ENCODE results near the gene KYAT1.

The KYAT1 gene

DNA sequence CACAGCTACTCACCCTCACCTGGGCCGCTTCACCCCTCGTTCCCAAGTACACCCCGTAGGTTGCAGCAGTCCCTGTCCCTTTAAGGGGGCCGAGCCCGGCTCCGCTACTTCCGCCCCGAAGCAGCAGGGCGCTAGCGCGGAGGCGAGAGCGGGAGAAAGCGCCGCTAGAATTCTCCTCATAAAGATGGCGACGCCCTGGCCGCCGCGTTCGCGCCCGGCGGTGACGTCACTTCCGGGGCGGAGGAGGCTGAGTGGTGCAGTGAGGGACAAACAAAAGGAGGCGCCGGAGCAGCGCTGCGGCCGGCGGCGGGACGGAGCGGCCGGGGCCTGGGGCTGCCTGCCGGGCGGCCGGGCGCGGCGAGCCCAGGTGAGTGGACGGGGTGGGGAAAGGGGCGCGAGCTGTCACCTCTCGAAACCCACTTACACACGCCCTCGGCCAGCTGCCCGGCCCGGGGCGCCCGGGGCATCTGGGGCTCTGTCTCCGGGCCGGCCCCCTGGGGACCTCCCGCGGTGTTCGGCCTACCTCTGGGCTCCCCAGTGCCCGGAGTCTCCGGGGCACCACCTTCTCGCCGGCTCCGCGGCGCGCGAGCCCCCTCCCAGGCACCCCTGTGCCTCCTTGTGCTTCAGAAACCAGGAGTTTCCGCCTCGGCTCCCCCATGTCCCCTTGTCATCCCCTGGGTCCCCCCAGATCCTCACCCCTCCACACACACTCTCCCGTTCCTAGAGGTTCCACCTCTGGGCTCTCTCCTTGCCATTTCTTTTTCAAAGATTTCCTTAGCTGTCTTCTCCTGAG, at the start of gene KYAT1, which contains the start of gene LRRC8A:
TSS of gene KYAT1 (minus strand) at position 67 of the 793 bp plus-strand sequence. CDS start 36,545 bp downstream, outside the sequence.
TSS of gene LRRC8A (plus strand) at position 250 of the 793 bp plus-strand sequence. CDS start 25,032 bp downstream, outside the sequence.
- DNase-seq, result peak; percentile 97

DNA sequence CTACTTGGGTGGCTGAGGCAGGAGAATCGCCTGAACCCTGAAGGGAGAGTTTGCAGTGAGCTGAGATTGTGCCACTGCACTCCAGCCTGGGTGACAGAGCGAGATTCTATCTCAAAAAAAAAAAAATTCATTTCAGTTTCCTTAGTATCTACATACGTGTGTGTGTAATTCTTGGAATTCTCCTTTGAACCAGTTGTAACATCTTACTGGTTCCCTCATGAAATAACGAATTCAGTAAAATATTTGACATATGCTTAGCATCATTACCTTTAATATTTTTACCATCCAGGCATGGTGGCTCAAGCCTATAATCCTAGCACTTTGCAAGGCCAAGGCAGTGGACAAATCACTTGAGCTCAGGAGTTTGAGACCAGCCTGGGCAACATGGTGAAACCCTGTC, 47.8 kb upstream of the KYAT1 start:
- no peak for DNase-seq

DNA sequence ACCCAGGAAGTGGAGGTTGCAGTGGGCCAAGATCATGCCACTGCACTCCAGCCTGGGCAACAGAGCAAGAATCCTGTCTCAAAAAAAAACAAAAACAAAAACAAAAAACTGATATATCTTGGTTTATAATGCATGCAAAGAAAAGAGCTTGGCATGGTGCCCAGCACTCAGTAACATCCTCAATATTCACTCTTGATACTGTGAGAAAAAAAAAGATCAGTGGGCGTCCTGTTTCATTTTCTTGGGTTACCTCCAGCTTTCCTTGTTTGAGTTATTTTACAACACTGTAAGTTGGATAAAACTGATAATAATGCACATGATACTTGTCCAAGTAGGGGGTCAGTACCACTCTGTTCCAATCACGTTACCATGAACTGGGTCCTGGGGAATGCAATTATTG, 46.9 kb upstream of the KYAT1 start:
- no peak for DNase-seq

DNA sequence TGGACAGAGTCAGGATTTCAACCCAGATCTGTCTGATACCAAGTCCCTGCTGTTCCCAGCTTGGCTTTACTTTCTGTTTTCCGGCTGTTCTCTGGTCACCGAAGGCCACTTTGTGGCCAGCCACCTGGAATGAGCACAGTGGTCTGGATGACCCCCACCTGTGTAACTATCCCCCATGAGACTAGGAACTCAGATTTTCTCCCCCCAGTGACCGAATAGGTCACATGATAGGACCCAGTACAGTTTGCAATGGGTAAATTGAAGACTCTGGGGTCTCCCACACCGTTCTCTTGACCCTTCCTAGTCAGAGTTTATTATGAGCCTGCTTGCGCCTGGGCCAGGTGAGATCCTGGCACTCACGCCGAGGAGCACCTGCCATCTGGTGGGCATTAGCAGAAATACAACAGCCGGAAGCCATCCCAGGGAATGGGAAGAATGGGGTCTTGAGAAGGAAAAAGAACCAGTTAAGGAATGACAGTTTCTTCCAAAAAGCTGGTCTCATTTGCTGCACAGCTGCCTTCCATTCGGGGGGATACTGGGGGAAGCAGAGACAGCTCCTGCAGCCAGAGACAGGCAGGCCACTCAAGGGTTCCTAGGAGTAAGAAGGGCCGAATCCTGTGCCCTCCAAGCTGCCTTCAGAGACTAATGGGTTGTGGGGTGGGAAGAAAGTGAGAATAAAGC, 46.1 kb upstream of the KYAT1 start:
- peak; percentile 50 for DNase-seq

DNA sequence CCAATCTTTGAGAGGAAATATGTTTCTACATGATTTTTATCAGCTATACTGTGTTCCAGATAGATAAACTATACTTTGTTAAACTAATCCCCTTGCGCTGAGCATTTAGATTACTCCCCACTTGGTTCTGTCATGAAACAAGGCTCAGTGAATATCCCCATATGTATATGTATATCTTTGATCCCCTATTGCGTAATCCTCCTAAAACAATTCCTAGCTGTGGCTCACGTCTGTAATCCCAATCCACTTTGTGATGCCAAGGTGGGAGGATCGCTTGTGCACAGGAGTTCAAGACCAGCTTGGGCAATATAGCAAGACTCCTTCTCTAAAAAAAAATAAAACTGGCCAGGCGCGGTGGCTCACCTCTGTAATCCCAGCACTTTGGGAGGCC, 41.7 kb upstream of the KYAT1 start:
- no peak for DNase-seq

DNA sequence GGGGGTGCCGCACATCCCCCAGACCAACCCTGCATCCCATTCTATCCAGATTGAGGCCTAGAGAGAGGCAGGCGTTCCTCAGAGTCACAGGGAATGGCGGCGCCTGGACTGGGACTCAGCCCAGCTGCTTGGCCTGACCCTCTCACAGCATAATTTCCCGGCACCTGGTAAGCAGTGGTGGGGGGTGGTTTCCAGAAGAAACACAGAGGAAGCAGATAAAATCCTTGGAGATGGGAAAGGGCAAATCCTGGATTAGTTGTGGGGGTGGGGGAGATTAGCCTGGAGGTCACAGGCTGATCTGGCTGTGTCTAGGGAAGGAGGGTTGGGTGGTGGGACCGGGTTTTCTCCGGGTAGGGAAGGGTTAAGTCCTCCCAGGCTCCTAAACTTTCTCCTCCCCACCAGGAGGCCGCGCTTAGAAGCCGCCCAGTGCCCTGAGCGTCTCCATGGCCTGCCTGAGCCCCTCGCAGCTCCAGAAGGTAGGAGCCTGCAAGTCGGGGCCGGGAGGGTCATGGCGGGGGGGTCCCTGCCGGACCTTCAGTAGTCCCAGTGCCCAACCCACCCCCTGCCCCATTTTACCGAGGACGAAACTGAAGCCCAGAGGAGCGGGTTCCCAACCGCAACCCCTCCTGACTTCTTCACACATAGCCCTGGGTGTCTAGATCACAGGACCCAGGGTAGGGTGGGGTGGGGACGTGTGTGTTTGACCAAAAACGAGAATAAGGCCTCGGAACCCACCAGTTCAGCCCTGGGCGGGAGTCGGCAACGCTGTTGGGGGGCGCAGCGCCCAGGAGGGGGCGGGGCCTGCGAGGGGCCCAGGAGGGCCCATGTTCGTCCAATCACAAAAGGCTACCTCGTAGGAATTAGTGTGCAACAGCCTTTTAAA, 40.4 kb upstream of the KYAT1 start:
- peak; percentile 57 for DNase-seq

DNA sequence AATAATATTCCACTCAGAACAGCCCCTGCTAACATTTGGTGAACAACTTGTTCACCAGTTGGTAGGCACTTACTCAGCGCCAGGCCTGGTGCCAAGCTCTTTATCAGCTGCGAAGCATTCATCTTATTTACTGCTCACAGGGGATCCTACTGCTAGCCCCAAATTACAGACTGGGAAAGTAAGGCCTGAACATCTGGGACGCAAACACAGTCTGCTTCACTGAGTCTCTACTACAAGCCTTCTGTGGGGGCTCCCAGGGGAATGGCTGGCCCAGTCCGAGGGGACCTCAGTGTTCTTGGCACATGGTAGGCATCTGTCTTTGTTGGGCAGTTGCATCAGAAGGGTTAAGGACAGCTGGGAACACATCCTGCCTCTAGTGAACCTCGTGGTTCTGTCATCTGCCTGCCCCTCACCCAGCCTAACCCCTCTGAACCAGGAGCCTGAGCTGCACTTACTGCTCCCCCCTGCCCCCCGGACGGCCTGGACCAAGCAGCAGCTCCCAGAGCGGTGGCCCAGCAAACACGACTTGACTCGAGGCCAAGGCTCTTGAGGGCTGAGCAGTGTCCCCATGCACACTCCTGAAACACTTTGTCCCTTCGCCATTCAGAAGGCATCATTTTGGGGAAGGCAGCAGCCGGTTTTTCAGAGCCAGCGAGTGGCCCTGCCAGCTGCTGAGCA, 38.8 kb upstream of the KYAT1 start, which contains the start of gene PHYHD1:
TSS of gene PHYHD1 (plus strand) at position 602 of the 678 bp plus-strand sequence. CDS start 1,342 bp downstream, outside the sequence.
- peak; percentile 84 for DNase-seq

DNA sequence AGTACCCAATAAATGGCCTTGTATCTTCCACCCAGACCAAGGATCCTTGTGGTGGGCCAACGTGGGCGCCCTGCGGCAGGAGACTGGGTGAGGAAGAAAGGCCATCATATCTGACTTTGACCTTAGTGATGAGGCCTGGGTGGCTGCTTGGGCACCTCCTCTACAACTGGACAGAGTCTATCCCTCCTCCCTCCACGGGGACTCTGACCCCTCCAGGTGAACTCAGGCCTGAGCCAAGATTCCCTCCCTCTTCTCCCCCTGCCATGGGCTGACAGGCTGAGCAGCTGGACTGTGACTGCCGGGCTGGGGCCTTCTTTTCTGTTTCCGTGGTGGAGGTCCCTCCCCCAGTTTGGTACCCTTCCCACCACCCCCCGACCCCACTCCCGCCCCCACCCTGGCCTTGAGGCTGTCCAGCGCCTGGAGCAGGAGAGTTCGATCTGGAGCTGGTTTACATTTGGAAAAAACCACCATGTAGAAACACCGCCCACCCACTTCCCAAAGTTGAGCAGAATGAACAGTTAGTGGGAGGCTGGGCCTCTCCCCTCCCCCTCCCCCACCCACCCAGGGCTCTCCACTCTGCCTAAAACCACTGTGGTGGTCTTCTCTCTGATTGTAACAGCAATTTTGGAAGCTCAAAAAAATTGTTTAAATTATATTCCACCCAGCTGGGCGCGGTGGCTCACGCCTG, 37.8 kb upstream of the KYAT1 start:
- DNase-seq, result no peak

DNA sequence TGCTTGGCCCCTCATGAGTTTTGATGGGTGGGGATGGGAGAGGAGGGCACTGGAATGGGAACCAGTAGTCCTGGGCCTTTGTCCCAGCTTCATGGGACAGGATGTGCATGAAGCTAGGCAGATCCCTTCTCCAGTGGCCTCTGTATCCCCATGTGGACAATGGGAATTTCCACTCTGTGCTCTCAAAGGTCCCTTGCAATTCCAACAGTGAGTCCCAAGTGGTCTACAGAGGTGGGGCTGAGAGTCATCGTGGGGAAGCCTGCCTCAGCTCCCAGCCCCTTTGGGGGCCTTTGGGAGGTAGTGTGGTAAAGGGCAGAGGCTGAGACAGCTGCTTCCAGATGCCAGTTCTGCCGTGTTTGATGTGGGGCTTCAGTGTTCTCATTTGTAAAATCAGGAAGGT, 37.2 kb upstream of the KYAT1 start:
- no peak for DNase-seq

DNA sequence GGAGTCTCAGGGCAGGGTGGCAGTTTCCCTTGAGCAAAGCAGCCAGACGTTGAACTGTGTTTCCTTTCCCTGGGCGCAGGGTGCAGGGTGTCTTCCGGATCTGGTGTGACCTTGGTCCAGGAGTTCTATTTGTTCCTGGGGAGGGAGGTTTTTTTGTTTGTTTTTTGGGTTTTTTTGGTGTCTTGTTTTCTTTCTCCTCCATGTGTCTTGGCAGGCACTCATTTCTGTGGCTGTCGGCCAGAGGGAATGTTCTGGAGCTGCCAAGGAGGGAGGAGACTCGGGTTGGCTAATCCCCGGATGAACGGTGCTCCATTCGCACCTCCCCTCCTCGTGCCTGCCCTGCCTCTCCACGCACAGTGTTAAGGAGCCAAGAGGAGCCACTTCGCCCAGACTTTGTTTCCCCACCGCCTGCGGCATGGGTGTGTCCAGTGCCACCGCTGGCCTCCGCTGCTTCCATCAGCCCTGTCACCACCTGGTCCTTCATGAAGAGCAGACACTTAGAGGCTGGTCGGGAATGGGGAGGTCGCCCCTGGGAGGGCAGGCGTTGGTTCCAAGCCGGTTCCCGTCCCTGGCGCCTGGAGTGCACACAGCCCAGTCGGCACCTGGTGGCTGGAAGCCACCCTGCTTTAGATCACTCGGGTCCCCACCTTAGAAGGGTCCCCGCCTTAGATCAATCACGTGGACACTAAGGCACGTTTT, 35.5 kb upstream of the KYAT1 start:
- no peak for DNase-seq

DNA sequence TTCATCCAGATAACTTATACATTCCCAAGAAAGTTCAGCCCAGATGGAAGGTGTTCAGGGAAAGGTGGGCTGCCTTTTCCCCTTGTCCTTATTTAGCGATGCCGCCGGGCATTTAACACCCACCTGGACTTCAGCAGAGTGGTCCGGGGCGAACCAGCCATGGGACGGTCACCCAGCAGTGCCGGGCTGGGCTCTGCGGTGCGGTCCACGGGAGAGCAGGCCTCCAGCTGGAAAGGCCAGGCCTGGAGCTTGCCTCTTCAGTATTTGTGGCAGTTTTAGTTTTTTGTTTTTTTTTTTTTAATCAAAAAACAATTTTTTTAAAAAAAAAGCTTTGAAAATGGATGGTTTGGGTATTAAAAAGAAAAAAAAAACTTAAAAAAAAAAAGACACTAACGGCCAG, 35.0 kb upstream of the KYAT1 start:
- no peak for DNase-seq

DNA sequence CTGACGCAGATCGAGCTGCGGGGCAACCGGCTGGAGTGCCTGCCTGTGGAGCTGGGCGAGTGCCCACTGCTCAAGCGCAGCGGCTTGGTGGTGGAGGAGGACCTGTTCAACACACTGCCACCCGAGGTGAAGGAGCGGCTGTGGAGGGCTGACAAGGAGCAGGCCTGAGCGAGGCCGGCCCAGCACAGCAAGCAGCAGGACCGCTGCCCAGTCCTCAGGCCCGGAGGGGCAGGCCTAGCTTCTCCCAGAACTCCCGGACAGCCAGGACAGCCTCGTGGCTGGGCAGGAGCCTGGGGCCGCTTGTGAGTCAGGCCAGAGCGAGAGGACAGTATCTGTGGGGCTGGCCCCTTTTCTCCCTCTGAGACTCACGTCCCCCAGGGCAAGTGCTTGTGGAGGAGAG, 34.5 kb upstream of the KYAT1 start:
- peak; percentile 73 for DNase-seq

DNA sequence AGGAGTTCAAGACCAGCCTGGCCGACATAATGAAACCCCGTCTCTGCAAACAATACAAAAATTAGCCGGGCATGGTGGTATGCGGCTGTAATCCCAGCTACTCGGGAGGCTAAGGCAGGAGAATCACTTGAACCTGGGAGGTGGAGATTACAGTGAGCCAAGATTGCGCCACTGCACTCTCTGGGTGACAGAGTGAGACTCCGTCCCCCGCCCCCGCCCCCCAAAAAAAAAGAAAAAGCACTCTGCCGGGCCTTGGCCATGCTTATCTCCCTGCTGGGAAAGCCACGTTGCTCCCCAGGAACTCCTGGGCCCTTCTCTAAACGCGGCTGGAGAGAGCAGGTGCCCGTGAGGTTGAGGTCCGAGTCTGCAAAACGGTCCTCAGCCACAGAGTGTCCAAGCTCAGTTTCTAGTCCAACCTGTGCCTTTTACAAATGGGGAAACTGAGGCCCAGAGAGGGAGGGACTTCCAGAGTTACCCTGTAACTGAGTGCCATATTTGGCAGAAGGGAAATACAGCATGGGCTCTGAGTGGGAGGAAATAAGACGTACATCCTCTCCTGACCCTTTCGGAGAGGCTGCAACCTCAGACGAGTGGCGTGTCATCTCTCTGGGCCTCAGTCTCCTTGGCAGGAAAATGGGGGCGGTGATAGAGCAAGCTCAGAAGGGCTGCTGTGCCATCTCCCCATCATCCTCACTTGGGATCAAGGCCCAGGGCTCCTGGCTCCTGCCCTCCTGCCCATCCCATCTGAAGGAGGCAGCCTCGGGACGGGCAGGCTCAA, 32.4 kb upstream of the KYAT1 start:
- DNase-seq, result no peak

DNA sequence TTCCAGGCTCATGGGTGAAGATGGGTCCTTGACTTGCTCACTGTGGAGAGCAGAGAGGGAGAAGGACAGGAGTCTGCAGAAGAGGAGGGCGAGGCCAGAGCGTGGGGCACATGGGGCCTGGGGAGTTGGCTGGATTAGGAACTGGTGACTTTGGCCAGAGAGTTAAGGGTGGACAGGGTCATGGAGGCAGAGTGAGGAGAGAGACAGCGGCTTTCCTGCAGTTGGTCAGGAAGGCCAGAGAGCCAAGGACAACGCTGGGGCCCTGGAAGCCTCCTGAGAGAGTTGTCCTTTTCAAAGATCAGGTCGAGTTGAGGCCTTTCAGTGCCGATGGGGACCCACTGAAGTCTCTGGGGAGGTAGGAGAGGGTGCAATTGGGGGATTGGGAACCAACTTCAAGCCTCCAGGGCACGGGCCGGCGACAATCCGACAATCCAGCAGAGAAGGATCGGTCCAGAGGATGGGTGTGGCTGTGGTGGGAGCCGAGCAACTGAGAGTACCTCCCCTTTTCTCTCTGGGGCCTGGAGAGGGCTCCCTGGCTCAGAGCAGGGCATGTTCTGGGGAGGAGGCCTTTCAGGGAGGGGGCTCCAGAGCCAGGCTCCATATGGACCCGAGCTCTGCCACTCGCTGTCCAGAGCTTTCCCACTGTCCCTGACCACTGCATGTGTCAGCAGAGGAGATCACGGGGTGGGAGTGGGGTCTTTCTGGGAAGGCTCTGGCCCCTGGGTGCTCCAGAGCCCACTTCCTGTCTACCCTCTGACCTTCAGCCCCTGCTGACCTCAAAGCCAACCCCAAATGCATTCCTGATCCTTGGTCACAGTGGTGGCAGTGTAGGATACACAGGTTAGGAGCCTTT, 31.5 kb upstream of the KYAT1 start:
- peak; percentile 31 for DNase-seq

DNA sequence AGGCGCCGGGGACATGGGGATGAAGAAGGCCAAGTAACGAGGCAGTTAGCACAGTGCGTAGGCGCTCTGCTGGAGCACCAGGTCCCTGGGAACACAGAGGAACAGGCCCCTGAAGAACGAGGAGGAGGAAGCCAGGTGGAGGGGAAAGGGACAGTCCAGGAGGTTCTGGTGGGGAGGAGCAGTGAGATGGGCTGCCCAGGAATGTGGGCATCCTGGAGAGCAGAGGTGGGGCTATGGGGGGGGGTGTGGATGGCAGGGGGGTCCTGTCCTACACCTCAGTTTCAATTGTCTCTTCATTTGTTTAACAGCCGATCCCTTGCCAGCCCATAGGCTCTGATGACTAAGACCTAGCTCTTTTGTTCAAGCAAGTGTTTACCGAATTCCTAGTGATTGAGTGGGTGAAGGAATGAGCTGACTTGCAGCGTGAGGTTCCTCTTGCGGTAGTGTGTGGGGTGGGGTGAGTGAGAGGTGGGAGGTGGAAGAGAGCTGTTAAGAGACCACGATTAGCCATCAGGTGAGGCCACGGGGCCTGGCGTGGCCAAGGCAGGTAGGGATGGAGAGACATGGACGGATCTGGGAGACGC, 30.6 kb upstream of the KYAT1 start:
- peak; percentile 93 for DNase-seq

DNA sequence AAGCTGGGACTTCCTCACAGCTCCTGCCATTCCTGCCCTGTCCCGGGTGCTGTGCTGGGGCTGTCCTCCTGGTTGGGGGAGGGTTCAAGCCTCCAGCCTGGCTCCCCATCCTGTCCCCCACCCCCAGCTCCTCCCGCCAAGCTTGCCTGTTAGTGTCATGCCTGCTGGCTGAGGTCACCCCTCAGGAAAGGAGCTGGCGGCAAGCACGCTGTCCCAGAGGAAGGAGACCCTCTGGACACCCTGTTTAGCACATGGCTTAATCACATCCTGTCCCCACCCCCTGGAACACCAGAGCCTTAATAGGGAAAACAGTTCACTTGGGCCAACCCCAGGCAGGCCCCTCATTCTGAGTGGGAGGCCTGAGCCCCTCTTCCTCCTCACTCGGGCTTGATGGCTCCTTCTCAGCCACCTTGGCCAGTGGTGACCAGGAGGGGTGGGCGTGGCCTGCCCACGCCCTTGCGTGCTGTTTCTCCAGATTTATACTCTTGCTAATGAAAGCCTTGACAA, 29.8 kb upstream of the KYAT1 start:
- DNase-seq, result peak; percentile 97

DNA sequence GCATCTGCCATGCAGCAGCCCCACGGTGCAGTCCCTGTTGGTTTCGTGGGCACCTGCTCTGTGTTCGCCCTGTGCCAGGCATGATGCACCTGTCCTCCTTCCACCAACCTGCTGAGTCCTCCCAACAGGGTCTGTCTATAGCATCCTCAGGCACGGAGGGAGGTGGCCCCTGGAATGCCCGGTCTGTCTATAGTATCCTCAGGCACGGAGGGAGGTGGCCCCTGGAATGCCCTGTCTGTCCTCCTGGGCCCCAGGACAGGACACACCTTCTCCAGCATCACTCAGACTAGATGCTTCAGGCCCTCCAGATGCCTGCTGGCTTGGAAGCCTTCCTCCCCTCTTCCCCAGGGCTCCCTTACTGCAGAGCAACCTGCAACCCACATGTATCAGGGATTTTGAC, 29.2 kb upstream of the KYAT1 start:
- peak; percentile 30 for DNase-seq

DNA sequence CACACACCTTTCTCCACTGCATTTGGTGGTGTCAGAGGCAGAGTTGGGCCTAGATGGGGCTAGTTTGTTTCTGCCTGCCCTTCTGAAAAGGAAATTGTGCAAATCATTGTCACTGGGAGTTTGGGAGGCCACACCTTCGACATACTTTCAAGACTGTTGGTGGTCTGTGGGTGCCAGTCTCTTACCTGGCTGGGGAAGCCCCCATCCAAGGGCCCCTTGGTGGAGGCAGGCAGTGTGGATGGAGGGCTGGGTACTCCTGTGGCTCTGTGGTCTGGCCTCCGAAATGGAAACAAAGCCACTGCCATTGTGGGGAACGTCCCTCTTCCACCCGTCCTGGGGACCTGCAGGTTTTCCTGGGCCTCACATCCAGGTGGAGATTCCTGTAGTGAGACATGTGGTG, 28.1 kb upstream of the KYAT1 start:
- DNase-seq, result no peak

DNA sequence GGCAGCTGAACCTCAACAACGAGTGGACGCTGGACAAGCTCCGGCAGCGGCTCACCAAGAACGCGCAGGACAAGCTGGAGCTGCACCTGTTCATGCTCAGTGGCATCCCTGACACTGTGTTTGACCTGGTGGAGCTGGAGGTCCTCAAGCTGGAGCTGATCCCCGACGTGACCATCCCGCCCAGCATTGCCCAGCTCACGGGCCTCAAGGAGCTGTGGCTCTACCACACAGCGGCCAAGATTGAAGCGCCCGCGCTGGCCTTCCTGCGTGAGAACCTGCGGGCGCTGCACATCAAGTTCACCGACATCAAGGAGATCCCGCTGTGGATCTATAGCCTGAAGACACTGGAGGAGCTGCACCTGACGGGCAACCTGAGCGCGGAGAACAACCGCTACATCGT, 26.6 kb upstream of the KYAT1 start:
- no peak for DNase-seq
